Measurements from ENCODE around the gene INTS14. TPM values are rescaled to one million over a fixed set of nuclear protein-coding genes. Genes with fewer than 3 reads are reported as not detected.
A peak's percentile ranks its signal among the peaks of the same experiment; 100 is the strongest.

Gene INTS14
- total RNA-seq, 1 experiment from 2014 or later = 53.7 TPM

- no TSS peak for BruUV-seq (replicated peaks)
- TF ChIP-seq CTCF (conservative IDR thresholded peaks at IDR 0.05) (no peak), EZH2 (IDR thresholded peaks at IDR 0.05; ENCODE audit: low read depth) (no peak)
- Histone ChIP-seq H3F3A (ENCODE audit: insufficient read depth, low read depth) (peaks cover 12% of the 10 kb centered on the region; the same call in 1 of the 2 replicates), H4K20me1 (ENCODE audit: insufficient read depth) (no peaks in the 10 kb centered on the region; the same call in 1 of the 2 replicates), H3K9me2 (ENCODE audit: insufficient read depth) (no peaks in the 10 kb centered on the region), H3K36me3 (ENCODE audit: low read depth) (no peaks in the 10 kb centered on the region), H3K27me3 (ENCODE audit: insufficient read depth, low read depth) (no peaks in the 10 kb centered on the region), H3K4me2 (peak overlapping the region; percentile 69), H3K27ac (peak overlapping the region; percentile 51), H3K79me2 (ENCODE audit: low read depth) (peaks cover 71% of the 10 kb centered on the region), H3K4me1 (replicated peaks; ENCODE audit: insufficient read depth) (peaks cover 23% of the 10 kb centered on the region), H2AFZ (no peak overlapping the region), H3K4me3 (peak overlapping the region; percentile 27; the same call in 1 of the 2 replicates), H3K9me3 (ENCODE audit: insufficient read depth, low read depth) (no peaks in the 10 kb centered on the region)
- peak in 1 of 2 experiments; percentile 42 for DNase-seq
- ChIA-PET POLR2A (ENCODE audit: unreplicated experiment) (no interaction called here), CTCF (no interaction called here)
- intact Hi-C loops (cut with micrococcal nuclease; ENCODE audit: unreplicated experiment) = no loop called here
Observed at GRCh38 chr15:65532738-65533051, 78.2 kb downstream of the INTS14 start.

GRCh38 chr15:65530318-65531111 lies 80.4 kb downstream of the INTS14 start, which contains the start of gene HACD3:
TSS of gene HACD3 (plus strand) at chr15:65530463. CDS start at chr15:65530632, 169 bp downstream.
- H3K27ac ChIP-seq = no peak within 1 kb of the TSS
- H4K20me1 ChIP-seq (ENCODE audit: insufficient read depth) = no peaks in the 10 kb centered on the region; the same call in 1 of the 2 replicates
- CTCF ChIA-PET = no interaction called here
- no TSS peak for BruUV-seq (replicated peaks)
- no peak for TF ChIP-seq EZH2 (IDR thresholded peaks at IDR 0.05; ENCODE audit: low read depth)
- TF ChIP-seq CTCF (conservative IDR thresholded peaks at IDR 0.05) = no peak
- H3K79me2 ChIP-seq (ENCODE audit: low read depth) = peaks cover 52% of the 10 kb centered on the region
- peak within 1 kb of the TSS; percentile 69 for H3K4me2 ChIP-seq
- H3K36me3 ChIP-seq (ENCODE audit: low read depth) = no peaks in the 10 kb centered on the region
- peaks cover 23% of the 10 kb centered on the region for H3K4me1 ChIP-seq (replicated peaks; ENCODE audit: insufficient read depth)
- POLR2A ChIA-PET (ENCODE audit: unreplicated experiment) = interaction anchor here (0.6 kb wide), 1 partner anchor 15 kb away, joined by 4 read pairs; no protein-coding TSS in a partner anchor
- peak within 1 kb of the TSS; percentile 98 for H2AFZ ChIP-seq
- peaks cover 12% of the 10 kb centered on the region; the same call in 1 of the 2 replicates for H3F3A ChIP-seq (ENCODE audit: insufficient read depth, low read depth)
- H3K27me3 ChIP-seq (ENCODE audit: insufficient read depth, low read depth) = no peaks in the 10 kb centered on the region
- no peaks in the 10 kb centered on the region for H3K9me3 ChIP-seq (ENCODE audit: insufficient read depth, low read depth)
- no peaks in the 10 kb centered on the region for H3K9me2 ChIP-seq (ENCODE audit: insufficient read depth)
- intact Hi-C loops (cut with micrococcal nuclease; ENCODE audit: unreplicated experiment) = no loop called here
- peak; percentile 41 to 86 for DNase-seq
- peak within 1 kb of the TSS; percentile 85 for H3K4me3 ChIP-seq

DNA sequence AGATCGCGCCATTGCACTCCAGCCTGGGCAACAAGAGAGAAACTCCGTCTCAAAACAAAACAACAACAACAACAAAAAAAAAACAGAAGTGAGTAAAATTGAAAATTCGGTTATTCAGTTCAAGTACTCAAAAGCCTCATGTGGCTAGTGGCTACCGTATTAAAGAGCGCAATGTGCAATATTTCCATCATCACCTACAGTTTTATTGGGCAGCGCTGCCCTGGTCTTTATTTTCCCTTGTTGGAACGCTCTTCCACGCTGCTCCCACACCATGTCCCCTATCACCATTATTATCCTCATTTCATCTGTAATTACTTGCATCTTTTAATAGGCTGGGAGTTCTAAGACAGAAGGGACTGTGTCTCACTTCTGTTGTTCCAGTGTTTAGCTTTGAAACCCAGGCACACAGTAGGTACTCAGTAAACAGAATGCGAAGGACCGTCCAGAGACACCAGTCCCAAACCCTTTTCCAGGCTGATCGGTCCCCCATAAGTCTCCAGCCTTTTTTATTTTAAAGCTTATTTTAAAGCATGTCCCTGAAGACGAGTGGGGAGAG lies 81.1 kb downstream of the INTS14 start:
- no peak for DNase-seq
- Histone ChIP-seq H3K9me3 (ENCODE audit: insufficient read depth, low read depth) (no peaks in the 10 kb centered on the region), H3K79me2 (ENCODE audit: low read depth) (peaks cover 45% of the 10 kb centered on the region), H3K27ac (no peak overlapping the region), H3K36me3 (ENCODE audit: low read depth) (no peaks in the 10 kb centered on the region), H3K4me3 (peak overlapping the region; percentile 85), H3K4me2 (peak overlapping the region; percentile 69), H3K9me2 (ENCODE audit: insufficient read depth) (no peaks in the 10 kb centered on the region), H4K20me1 (ENCODE audit: insufficient read depth) (no peaks in the 10 kb centered on the region; the same call in 1 of the 2 replicates), H3K4me1 (replicated peaks; ENCODE audit: insufficient read depth) (peaks cover 23% of the 10 kb centered on the region), H2AFZ (peak overlapping the region; percentile 98), H3K27me3 (ENCODE audit: insufficient read depth, low read depth) (no peaks in the 10 kb centered on the region), H3F3A (ENCODE audit: insufficient read depth, low read depth) (peaks cover 12% of the 10 kb centered on the region; the same call in 1 of the 2 replicates)
- TF ChIP-seq EZH2 (IDR thresholded peaks at IDR 0.05; ENCODE audit: low read depth) = no peak
- no peak for TF ChIP-seq CTCF (conservative IDR thresholded peaks at IDR 0.05)
- intact Hi-C loops (cut with micrococcal nuclease; ENCODE audit: unreplicated experiment) = no loop called here
- BruUV-seq (replicated peaks) = no TSS peak
- POLR2A ChIA-PET (ENCODE audit: unreplicated experiment) = interaction anchor here (0.6 kb wide), 1 partner anchor 16 kb away, joined by 4 read pairs; no protein-coding TSS in a partner anchor
- CTCF ChIA-PET = interaction anchor here (0.6 kb wide), 1 partner anchor 903 kb away, joined by 6 read pairs; no protein-coding TSS in a partner anchor

Other genes starting within 250 kb of the INTS14 start
- 0.22 and 0.38 TPM in 2 replicates for gene IGDCC3, start 233.1 kb downstream of the INTS14 start, total RNA-seq (2021)
- 0.10 and 0.31 TPM in 2 replicates for gene IGDCC4, start 188.2 kb downstream of the INTS14 start, total RNA-seq (2021)
- 25.1 and 27.5 TPM in 2 replicates for gene DPP8, start 93.4 kb downstream of the INTS14 start, total RNA-seq (2021)
- gene HACD3, start 80.7 kb downstream of the INTS14 start, total RNA-seq (2021) = 66.5 and 71.6 TPM in 2 replicates
- 22.5 and 32.4 TPM in 2 replicates for gene SLC24A1, start 10.8 kb upstream of the INTS14 start, total RNA-seq (2021)
- 12.6 and 16.3 TPM in 2 replicates for gene DENND4A, start 181.2 kb upstream of the INTS14 start, total RNA-seq (2021)

Data from PC-9 (cell line).